MCF 10A (cell line): ENCODE data around the gene ARPP21. TPM values are rescaled to one million over a fixed set of nuclear protein-coding genes. Genes with fewer than 3 reads are reported as not detected.

Experiments
- BruUV-seq: library from RNA; stranded (reverse); fragments of 400-500 nt; replicated peaks from 2 replicates; lab custom pipeline; 2021; lab: Mats Ljungman, UMichigan
- CTCF ChIA-PET: fragments of 300-600 bp; sonication (Branson Sonifier 250); formaldehyde crosslinking; extraction: SDS; loops from one replicate; lab custom pipeline; 2021; ENCODE audit warnings: antibody characterized with exemption, inconsistent platforms; lab: Yijun Ruan, JAX
- POLR2A ChIA-PET: fragments of 300-600, 350-650 bp; sonication (Branson Sonifier 250); formaldehyde crosslinking; extraction: SDS; loops from one replicate; lab custom pipeline; 2020; ENCODE audit warnings: antibody characterized with exemption, inconsistent platforms; lab: Yijun Ruan, JAX
- DNase-seq: peaks from one replicate; pipeline ENCODE4 v3.0.0-alpha.2; 2018; ENCODE audit not compliant: unreplicated experiment
- H3K27ac Mint-ChIP-seq: one replicate; pipeline ENCODE4 v1.8.0; 2022; ENCODE audit warnings: mild to moderate bottlenecking, low read depth, mixed read lengths; ENCODE audit not compliant: unreplicated experiment
- H3K27me3 Mint-ChIP-seq: one replicate; pipeline ENCODE4 v1.8.0; 2022; ENCODE audit warnings: mixed read lengths; ENCODE audit not compliant: insufficient read depth, unreplicated experiment
- H3K36me3 Mint-ChIP-seq: one replicate; pipeline ENCODE4 v1.8.0; 2022; ENCODE audit warnings: mild to moderate bottlenecking, moderate library complexity, mixed read lengths; ENCODE audit not compliant: insufficient read depth, unreplicated experiment
- H3K4me1 Mint-ChIP-seq: one replicate; pipeline ENCODE4 v1.8.0; 2022; ENCODE audit warnings: mixed read lengths; ENCODE audit not compliant: insufficient read depth, unreplicated experiment
- H3K4me3 Mint-ChIP-seq: one replicate; pipeline ENCODE4 v1.8.0; 2022; ENCODE audit warnings: mild to moderate bottlenecking, moderate library complexity, mixed read lengths; ENCODE audit not compliant: unreplicated experiment
- H3K9me3 Mint-ChIP-seq: one replicate; pipeline ENCODE4 v1.8.0; 2022; ENCODE audit warnings: mixed read lengths; ENCODE audit not compliant: unreplicated experiment
- intact Hi-C: fragments of 100-400 bp; cut with micrococcal nuclease; formaldehyde crosslinking; loops from 2 replicates; pipeline ENCODE4 v1.14.1; 2022
- total RNA-seq: library from RNA; stranded (reverse); gene quantifications from 2 replicates; pipeline ENCODE4 v1.2.3, GENCODE V29; 2022
- TF ChIP-seq, protein P1 (sequence below): fragments of 200-600 bp; IDR thresholded peaks from one replicate; pipeline ENCODE4 v1.8.0; 2022; ENCODE audit warnings: antibody characterized with exemption, mild to moderate bottlenecking; ENCODE audit not compliant: unreplicated experiment

Gene ARPP21
- total RNA-seq, 1 experiment from 2014 or later = not detected

DNA sequence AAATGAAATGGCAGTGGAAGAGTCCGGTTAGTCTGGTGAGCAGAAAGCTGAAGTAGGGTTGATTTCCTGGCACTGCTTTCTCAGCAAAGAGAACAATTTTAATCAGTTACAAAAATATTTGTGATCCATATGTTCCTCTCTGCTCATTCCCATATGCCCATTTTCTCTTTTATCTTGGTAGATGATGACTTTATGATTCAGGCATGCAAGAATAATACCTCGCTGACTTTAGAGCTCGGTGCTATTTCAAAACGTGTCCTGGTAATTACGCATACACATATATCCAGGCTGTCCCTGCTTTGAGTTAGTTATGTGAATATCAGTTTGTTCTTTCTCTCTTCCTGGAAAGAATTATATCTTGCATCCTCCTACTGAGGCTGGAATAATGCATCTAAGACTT, 38.5 kb downstream of the ARPP21 start:
- no peaks in the 10 kb centered on the region for H3K4me1 Mint-ChIP-seq
- CTCF ChIA-PET = interaction anchor here (0.9 kb wide), 1 partner anchor 13 kb away, joined by 3 read pairs; no protein-coding TSS in a partner anchor
- BruUV-seq = no TSS peak

DNA sequence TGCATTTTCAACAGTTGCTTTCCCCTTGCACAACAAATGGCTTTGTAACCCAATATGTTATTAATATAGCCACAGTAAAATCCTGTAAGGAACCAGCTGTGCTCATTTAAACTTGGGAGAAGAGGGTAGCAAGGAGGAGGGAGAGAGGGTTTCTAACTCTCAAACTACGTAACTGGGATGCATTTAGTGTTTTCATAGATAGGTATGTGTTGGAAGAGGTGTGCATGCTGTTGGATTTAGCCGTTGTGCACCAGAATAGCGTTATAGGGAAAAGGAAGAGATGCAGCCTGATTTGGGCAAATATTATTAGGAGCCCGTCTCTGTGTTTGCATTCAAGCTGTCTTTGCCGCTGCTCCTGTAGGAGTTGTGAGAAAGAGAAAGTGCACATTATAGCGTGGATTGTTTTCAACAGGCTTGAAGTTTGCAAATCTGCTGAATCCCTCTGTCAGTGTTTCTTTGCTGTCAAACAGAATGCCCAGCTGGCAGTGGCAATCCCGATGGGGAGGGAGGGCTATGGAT, 39.4 kb downstream of the ARPP21 start:
- no TSS peak for BruUV-seq
- ChIA-PET POLR2A (no interaction called here), CTCF (interaction anchor here (0.6 to 1.0 kb wide), 3 partner anchors 13 to 169 kb away, joined by 3 read pairs; no protein-coding TSS in a partner anchor)
- Mint-ChIP-seq H3K4me1 (no peaks in the 10 kb centered on the region), H3K9me3 (no peaks in the 10 kb centered on the region), H3K27ac (no peak overlapping the region), H3K36me3 (no peaks in the 10 kb centered on the region), H3K4me3 (no peak overlapping the region), H3K27me3 (peaks cover 100% of the 10 kb centered on the region)
- intact Hi-C loops = no loop called here
- no peak for DNase-seq
- TF ChIP-seq, protein P1, sequence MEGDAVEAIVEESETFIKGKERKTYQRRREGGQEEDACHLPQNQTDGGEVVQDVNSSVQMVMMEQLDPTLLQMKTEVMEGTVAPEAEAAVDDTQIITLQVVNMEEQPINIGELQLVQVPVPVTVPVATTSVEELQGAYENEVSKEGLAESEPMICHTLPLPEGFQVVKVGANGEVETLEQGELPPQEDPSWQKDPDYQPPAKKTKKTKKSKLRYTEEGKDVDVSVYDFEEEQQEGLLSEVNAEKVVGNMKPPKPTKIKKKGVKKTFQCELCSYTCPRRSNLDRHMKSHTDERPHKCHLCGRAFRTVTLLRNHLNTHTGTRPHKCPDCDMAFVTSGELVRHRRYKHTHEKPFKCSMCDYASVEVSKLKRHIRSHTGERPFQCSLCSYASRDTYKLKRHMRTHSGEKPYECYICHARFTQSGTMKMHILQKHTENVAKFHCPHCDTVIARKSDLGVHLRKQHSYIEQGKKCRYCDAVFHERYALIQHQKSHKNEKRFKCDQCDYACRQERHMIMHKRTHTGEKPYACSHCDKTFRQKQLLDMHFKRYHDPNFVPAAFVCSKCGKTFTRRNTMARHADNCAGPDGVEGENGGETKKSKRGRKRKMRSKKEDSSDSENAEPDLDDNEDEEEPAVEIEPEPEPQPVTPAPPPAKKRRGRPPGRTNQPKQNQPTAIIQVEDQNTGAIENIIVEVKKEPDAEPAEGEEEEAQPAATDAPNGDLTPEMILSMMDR = no peak

More for the DNA sequence above, 38.5 kb downstream of the ARPP21 start:
- POLR2A ChIA-PET = no interaction called here
- Mint-ChIP-seq H3K36me3 (no peaks in the 10 kb centered on the region), H3K27me3 (peaks cover 100% of the 10 kb centered on the region), H3K9me3 (no peaks in the 10 kb centered on the region), H3K27ac (no peak overlapping the region), H3K4me3 (no peak overlapping the region)
- TF ChIP-seq, protein P1 = no peak
- no peak for DNase-seq
- intact Hi-C loops = no loop called here

DNA sequence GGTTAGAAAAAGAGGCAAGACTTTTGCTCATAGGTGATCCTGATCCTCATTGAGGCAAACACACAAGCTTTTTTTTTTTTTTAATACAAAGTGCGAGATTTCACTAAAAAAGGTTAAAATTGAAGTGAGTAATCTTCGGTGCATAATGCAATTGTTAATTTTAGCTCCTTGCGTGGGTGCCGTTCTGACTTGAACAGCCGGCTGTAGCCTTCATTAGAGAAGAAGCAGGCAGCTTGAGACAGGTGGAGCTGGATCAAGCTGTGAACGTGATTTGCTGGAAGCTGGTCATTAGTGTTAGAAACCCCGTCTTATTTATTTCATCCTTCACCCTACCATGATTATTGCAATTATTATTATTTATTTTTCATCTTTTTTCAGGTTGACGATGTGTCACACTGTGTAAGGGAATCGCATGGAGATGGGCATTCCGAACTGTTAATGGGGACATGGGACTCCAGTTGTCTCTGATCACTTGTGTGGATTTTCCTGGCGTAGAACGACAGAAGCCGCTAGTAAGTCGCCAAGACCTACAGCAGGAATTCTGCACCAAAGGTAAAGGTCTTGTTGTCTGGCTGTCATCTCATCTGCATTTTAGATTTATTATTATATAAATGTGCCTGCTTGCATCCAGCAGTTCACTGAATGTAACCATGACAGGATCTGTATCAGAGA, 40.2 kb downstream of the ARPP21 start:
- no peaks in the 10 kb centered on the region for H3K9me3 Mint-ChIP-seq

More for the DNA sequence above, 40.2 kb downstream of the ARPP21 start:
- no TSS peak for BruUV-seq
- no peaks in the 10 kb centered on the region for H3K36me3 Mint-ChIP-seq
- H3K4me1 Mint-ChIP-seq = no peaks in the 10 kb centered on the region
- ChIA-PET POLR2A (no interaction called here), CTCF (interaction anchor here (0.6 to 1.0 kb wide), 2 partner anchors 32 to 170 kb away, joined by 3 read pairs; no protein-coding TSS in a partner anchor)
- TF ChIP-seq, protein P1 = no peak
- intact Hi-C loops = no loop called here
- DNase-seq = no peak
- H3K4me3 Mint-ChIP-seq = no peak overlapping the region
- H3K27me3 Mint-ChIP-seq = peaks cover 100% of the 10 kb centered on the region
- no peak overlapping the region for H3K27ac Mint-ChIP-seq
